ENCODE measurements around the gene LEAP2. TPM values are rescaled to one million over a fixed set of nuclear protein-coding genes. Genes with fewer than 3 reads are reported as not detected.
A peak's percentile ranks its signal among the peaks of the same experiment; 100 is the strongest.

LEAP2 gene
- total RNA-seq, 1 experiment from 2014 or later = 3.2 TPM

GRCh38 chr5:132887283-132887682, 13.8 kb downstream of the LEAP2 start:
- Mint-ChIP-seq H3K27me3 (ENCODE audit: insufficient read depth, unreplicated experiment) (no peaks in the 10 kb centered on the region), H3K27ac (ENCODE audit: low read depth, unreplicated experiment) (no peak overlapping the region), H3K4me1 (ENCODE audit: insufficient read depth, unreplicated experiment) (peaks cover 8% of the 10 kb centered on the region), H3K36me3 (ENCODE audit: insufficient read depth, unreplicated experiment) (peaks cover 100% of the 10 kb centered on the region), H3K4me3 (ENCODE audit: unreplicated experiment) (no peak overlapping the region), H3K9me3 (ENCODE audit: unreplicated experiment) (no peaks in the 10 kb centered on the region)
- CTCF ChIA-PET = interaction anchor here (1.2 to 1.5 kb wide), 2 partner anchors 11 to 67 kb away, joined by 3 read pairs; no protein-coding TSS in a partner anchor
- no TSS peak for BruUV-seq (replicated peaks)
- POLR2A ChIA-PET = interaction anchor here (1.0 to 2.1 kb wide), 2 partner anchors 10 to 22 kb away, joined by 3 to 7 read pairs; no protein-coding TSS in a partner anchor
- no peak for DNase-seq (ENCODE audit: unreplicated experiment)
- no peak for TF ChIP-seq CTCF (IDR thresholded peaks at IDR 0.05; ENCODE audit: unreplicated experiment)
- intact Hi-C loops (cut with micrococcal nuclease) = no loop called here

- BruUV-seq (replicated peaks) = no TSS peak
- Mint-ChIP-seq H3K4me3 (ENCODE audit: unreplicated experiment) (no peak overlapping the region), H3K27ac (ENCODE audit: low read depth, unreplicated experiment) (no peak overlapping the region), H3K27me3 (ENCODE audit: insufficient read depth, unreplicated experiment) (no peaks in the 10 kb centered on the region), H3K4me1 (ENCODE audit: insufficient read depth, unreplicated experiment) (no peaks in the 10 kb centered on the region), H3K9me3 (ENCODE audit: unreplicated experiment) (no peaks in the 10 kb centered on the region), H3K36me3 (ENCODE audit: insufficient read depth, unreplicated experiment) (peaks cover 100% of the 10 kb centered on the region)
- intact Hi-C loops (cut with micrococcal nuclease) = no loop called here
- DNase-seq (ENCODE audit: unreplicated experiment) = no peak
- CTCF ChIA-PET = interaction anchor here (0.6 to 1.6 kb wide), 3 partner anchors 12 to 46 kb away, joined by 4 to 7 read pairs (median 4); no protein-coding TSS in a partner anchor
- no peak for TF ChIP-seq CTCF (IDR thresholded peaks at IDR 0.05; ENCODE audit: unreplicated experiment)
- POLR2A ChIA-PET = interaction anchor here (0.5 to 3.5 kb wide), 4 partner anchors 18 to 74 kb away, joined by 3 to 12 read pairs (median 8); partner anchors contain the start of gene AFF4
These were observed 16.0 kb downstream of the LEAP2 start for GRCh38 chr5:132889501-132889900.

- TF ChIP-seq CTCF (IDR thresholded peaks at IDR 0.05; ENCODE audit: unreplicated experiment) = no peak
- Mint-ChIP-seq H3K4me3 (ENCODE audit: unreplicated experiment) (no peak overlapping the region), H3K27me3 (ENCODE audit: insufficient read depth, unreplicated experiment) (no peaks in the 10 kb centered on the region), H3K27ac (ENCODE audit: low read depth, unreplicated experiment) (no peak overlapping the region), H3K9me3 (ENCODE audit: unreplicated experiment) (no peaks in the 10 kb centered on the region), H3K36me3 (ENCODE audit: insufficient read depth, unreplicated experiment) (peaks cover 100% of the 10 kb centered on the region), H3K4me1 (ENCODE audit: insufficient read depth, unreplicated experiment) (no peaks in the 10 kb centered on the region)
- no TSS peak for BruUV-seq (replicated peaks)
- ChIA-PET CTCF (interaction anchor here (0.6 to 2.7 kb wide), 7 partner anchors 8 to 70 kb away, joined by 3 to 18 read pairs (median 3); no protein-coding TSS in a partner anchor), POLR2A (interaction anchor here (0.5 to 3.5 kb wide), 8 partner anchors 9 to 194 kb away, joined by 3 to 13 read pairs (median 4); partner anchors contain the start of genes AFF4, GDF9 and UQCRQ)
- no peak for DNase-seq (ENCODE audit: unreplicated experiment)
- intact Hi-C loops (cut with micrococcal nuclease) = no loop called here
These were observed 17.3 kb downstream of the LEAP2 start for GRCh38 chr5:132890817-132891216.

- Mint-ChIP-seq H3K27me3 (ENCODE audit: insufficient read depth, unreplicated experiment) (no peaks in the 10 kb centered on the region), H3K4me1 (ENCODE audit: insufficient read depth, unreplicated experiment) (no peaks in the 10 kb centered on the region), H3K9me3 (ENCODE audit: unreplicated experiment) (no peaks in the 10 kb centered on the region), H3K4me3 (ENCODE audit: unreplicated experiment) (no peak overlapping the region), H3K27ac (ENCODE audit: low read depth, unreplicated experiment) (peak overlapping the region; percentile 36), H3K36me3 (ENCODE audit: insufficient read depth, unreplicated experiment) (peaks cover 100% of the 10 kb centered on the region)
- TF ChIP-seq CTCF (IDR thresholded peaks at IDR 0.05; ENCODE audit: unreplicated experiment) = no peak
- intact Hi-C loops (cut with micrococcal nuclease) = no loop called here
- ChIA-PET POLR2A (interaction anchor here (0.6 to 1.8 kb wide), 5 partner anchors 11 to 155 kb away, joined by 3 to 9 read pairs (median 4); partner anchors contain the start of genes GDF9, HSPA4 and UQCRQ), CTCF (interaction anchor here (0.5 to 1.7 kb wide), 9 partner anchors 10 to 1796 kb away, joined by 3 to 19 read pairs (median 3); no protein-coding TSS in a partner anchor)
- no TSS peak for BruUV-seq (replicated peaks)
- no peak for DNase-seq (ENCODE audit: unreplicated experiment)
These were observed 22.3 kb downstream of the LEAP2 start for GRCh38 chr5:132895719-132896305.

All from MCF 10A (cell line).